ENCODE measurements around the gene NBAS.

DNA sequence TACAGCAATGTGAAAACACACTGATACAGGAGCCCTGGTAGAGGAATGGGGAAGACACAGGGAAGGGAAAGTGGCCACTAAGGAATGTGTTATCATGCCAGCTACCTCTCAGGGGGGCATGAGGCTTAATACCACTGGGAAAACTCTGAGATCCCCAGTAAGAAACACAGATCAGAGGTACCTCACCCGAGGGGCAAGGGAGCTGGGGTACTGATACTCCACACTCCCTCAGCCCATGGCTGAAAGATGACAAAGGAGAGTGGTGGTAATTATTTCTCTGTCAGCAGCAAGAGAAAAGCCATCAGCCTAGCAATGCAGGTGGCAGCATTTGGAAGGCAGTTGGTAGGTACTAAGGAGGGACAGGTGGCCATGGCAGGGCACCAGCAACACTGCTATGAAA is 434.8 kb downstream of the NBAS start:
- TF ChIP-seq POLR2AphosphoS5 (IDR thresholded peaks at IDR 0.05; ENCODE audit: insufficient read depth in 1 of 2, low read depth in 1 of 2) = no peak
- TF ChIP-seq, protein P1, sequence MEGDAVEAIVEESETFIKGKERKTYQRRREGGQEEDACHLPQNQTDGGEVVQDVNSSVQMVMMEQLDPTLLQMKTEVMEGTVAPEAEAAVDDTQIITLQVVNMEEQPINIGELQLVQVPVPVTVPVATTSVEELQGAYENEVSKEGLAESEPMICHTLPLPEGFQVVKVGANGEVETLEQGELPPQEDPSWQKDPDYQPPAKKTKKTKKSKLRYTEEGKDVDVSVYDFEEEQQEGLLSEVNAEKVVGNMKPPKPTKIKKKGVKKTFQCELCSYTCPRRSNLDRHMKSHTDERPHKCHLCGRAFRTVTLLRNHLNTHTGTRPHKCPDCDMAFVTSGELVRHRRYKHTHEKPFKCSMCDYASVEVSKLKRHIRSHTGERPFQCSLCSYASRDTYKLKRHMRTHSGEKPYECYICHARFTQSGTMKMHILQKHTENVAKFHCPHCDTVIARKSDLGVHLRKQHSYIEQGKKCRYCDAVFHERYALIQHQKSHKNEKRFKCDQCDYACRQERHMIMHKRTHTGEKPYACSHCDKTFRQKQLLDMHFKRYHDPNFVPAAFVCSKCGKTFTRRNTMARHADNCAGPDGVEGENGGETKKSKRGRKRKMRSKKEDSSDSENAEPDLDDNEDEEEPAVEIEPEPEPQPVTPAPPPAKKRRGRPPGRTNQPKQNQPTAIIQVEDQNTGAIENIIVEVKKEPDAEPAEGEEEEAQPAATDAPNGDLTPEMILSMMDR (IDR thresholded peaks at IDR 0.05) = no peak
